GM18519 (cell line): ENCODE data around the gene TMEM203.
"Not testable (repeated sequence)": the region's sequence is repeated elsewhere in the genome, so short reads cannot be mapped to it uniquely, and the experiment has no call there.

Experiments
- ATAC-seq: cut with Tn5 transposase; IDR thresholded peaks from one replicate; pipeline ENCODE4 v1.9.1; 2021; ENCODE audit warnings: mild to moderate bottlenecking, moderate library complexity; ENCODE audit not compliant: unreplicated experiment, low FRiP score

The TMEM203 gene

DNA sequence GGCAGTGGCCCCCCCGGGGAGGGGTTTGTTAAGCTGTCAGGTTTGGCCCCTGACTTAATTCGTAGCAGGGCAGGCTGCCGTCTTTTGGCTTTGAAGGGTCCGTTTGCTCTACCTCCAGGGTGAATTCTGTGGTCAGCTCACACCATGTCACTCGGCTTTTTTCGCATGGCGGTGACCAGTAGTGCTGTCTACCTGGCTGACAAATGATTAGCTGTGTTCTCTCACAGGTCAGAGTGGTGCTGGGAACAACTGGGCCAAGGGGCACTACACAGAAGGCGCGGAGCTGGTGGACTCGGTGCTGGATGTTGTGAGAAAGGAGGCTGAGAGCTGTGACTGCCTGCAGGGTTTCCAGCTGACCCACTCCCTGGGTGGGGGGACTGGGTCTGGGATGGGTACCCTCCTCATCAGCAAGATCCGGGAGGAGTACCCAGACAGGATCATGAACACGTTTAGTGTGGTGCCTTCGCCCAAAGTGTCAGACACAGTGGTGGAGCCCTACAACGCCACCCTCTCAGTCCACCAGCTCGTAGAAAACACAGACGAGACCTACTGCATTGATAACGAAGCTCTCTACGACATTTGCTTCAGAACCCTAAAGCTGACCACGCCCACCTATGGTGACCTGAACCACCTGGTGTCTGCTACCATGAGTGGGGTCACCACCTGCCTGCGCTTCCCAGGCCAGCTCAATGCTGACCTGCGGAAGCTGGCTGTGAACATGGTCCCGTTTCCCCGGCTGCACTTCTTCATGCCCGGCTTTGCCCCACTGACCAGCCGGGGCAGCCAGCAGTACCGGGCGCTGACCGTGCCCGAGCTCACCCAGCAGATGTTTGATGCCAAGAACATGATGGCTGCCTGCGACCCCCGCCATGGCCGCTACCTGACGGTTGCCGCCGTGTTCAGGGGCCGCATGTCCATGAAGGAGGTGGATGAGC, 37.1 kb upstream of the TMEM203 start:
- no peak for ATAC-seq

GRCh38 chr9:137241490-137242268, 36.2 kb upstream of the TMEM203 start:
- ATAC-seq: no peak

DNA sequence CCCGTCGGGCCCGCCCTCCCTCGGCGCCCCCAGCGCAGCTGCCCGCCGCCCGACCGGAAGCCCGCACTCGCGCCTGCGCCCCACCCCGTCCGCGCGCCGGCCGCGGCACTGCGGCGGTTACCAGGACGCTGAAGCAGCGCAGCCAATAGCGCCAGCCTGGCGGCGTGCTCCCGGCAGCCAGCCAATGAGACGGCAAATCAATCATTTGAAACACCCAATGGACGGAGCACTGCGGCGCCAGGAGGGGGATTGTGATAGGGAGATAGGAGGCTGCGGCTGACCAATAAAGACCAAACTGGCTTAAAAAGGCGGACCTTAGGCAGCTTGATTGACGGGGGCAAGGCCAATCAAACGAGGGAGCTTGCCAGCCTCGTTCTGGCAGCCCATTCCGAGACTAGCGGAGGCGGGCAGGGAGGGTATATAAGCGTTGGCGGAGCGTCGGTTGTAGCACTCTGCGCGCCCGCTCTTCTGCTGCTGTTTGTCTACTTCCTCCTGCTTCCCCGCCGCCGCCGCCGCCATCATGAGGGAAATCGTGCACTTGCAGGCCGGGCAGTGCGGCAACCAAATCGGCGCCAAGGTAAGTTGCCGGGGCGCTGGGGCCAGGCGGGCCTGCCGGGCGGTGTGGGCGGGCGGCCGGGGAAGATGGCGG, 35.5 kb upstream of the TMEM203 start, which contains the start of gene TUBB4B:
TSS of gene TUBB4B (plus strand) at position 447 of the 649 bp plus-strand sequence. CDS start at position 521, 74 bp downstream.
- peak; percentile 69 for ATAC-seq

- ATAC-seq: peak; percentile 12
These were observed 34.9 kb upstream of the TMEM203 start for GRCh38 chr9:137240318-137240840.

DNA sequence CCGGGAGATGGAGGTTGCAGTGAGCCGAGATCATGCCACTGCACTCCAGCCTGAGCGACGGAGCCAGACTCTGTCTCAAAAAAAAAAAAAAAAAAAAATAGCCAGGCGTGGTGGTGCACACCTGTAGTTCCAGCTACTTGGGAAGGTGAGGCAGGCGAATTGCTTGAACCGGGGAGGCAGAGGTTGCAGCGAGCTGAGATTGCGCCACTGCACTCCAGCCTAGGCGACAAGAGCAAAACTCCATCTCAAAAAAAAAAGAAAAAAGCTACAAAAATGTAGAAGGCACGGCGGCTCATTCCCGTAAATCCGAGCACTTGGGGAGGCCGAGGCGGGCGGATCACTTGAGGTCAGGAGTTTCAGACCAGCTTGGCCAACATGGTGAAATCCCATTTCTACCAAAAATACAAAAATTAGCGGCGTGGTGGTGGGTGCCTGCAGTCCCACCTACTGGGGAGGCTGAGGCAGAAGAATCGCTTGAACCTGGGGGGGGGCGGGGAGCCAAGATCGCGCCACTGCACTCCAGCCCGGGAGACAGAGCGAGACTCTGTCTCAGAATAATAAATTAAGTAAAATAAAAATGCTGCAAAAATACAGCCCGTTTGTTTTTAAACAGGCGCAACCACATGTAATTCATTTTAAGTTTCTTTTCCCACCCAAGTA, 34.2 kb upstream of the TMEM203 start:
- ATAC-seq: not testable (repeated sequence)

GRCh38 chr9:137237759-137238726, 32.6 kb upstream of the TMEM203 start:
- ATAC-seq: no peak

GRCh38 chr9:137236936-137237421, 31.5 kb upstream of the TMEM203 start:
- ATAC-seq: no peak

DNA sequence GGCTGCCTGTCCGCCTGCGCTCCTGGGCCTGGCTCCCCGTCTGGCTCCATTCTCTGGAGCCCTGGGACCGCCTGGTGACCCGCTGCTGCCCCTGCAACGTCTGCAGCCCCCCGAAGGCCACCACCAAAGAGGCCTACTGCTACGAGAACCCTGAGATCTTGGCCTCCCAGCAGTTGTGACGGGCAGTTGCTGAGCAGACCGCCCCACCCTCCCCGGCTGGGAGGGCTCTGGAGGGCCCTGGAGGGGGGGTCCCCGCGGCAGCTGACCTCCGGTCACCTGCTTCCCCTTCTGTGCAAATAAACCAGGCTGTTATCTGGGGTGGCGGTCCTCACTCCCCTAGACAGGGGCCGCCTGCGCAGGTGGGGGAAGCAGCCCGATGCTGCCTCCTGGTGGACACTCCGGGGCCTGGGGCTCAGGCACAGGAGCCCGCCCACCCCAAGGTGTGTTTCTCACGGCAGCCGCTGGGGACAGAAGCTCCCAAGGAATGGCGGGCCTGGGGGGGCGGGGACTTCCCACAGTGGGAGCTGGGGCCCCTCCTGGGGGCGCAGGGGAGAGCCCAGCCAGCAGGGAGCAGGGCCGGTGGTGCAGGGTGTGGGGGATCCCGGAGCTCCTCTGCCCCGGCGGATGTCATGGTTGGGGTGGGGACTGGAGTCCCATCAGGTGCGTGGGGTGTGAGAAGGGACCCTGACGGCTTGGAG, 30.9 kb upstream of the TMEM203 start:
- ATAC-seq: no peak

- no peak for ATAC-seq
These were observed 30.2 kb upstream of the TMEM203 start for GRCh38 chr9:137235424-137236237.

- ATAC-seq: no peak
These were observed 29.4 kb upstream of the TMEM203 start for GRCh38 chr9:137234758-137235423.

DNA sequence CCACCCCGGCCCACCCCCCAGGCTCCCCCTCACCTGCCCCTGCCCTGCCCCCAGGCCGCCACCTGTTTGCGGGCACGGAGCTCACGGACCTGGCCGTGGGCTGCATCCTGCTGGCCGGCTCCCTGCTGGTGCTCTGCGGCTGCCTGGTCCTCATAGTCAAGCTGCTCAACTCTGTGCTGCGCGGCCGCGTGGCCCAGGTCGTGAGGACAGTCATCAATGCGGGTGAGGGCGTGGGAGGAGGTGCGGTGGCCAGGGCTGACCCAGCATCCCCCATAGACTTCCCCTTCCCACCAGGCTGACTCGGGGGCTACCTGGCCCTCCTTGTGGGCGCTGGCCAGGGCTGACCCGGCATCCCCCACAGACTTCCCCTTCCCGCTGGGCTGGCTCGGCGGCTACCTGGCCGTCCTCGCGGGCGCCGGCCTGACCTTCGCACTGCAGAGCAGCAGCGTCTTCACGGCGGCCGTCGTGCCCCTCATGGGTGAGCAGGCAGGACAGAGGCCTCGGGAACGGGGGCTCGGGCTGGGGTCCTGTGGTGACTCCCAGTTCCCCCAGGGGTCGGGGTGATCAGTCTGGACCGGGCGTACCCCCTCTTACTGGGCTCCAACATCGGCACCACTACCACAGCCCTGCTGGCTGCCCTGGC, 28.7 kb upstream of the TMEM203 start:
- ATAC-seq: no peak

GRCh38 chr9:137233143-137233980, 27.9 kb upstream of the TMEM203 start:
- no peak for ATAC-seq

GRCh38 chr9:137232510-137232909, 27.1 kb upstream of the TMEM203 start:
- no peak for ATAC-seq

GRCh38 chr9:137232101-137232500, 26.7 kb upstream of the TMEM203 start:
- ATAC-seq: no peak

DNA sequence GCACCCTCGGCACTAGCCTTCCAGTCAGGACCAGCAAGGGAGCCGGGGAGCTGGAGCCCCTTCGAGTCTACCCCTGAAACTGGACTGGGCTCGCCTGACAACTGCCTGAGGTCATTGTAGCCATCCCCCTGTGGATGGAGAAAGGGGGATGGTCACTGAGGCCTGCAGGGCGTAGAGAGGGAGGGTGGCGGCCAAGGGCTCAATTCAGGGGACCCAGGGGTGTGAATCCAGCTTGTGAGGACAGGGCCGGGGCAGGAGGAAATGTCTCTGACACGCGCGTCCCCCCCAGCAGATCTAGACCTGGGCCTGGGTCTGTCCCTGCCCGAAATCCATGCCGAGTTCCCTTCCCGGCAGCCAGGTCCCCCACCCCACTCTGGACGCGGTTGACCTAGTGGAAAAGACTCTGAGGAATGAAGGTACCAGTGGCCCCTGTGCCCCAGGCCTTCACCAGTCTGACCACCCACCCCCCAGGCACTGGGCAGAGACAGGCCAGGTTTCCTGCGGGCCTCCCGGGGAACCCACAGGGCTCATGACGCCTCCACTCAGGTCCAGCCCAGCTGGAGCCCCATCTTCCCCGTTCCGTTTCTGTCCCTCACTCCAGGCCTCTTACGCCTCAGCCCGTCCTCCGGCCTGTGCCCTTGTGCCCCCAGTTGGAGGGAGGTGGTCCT, 26.1 kb upstream of the TMEM203 start:
- no peak for ATAC-seq
